GM12878 (cell line): ENCODE data around the gene OR10H4. TPM values are rescaled to one million over a fixed set of nuclear protein-coding genes. Genes with fewer than 3 reads are reported as not detected.

Experiments
- ATAC-seq: fragments of 200-7000 bp; cut with Tn5 transposase; 3 replicates; pipeline ENCODE4 v1.9.1; 2020; ENCODE audit warnings: mild to moderate bottlenecking, moderate library complexity
- BruUV-seq: library from RNA; stranded (reverse); fragments of 400-500 nt; replicated peaks from 2 replicates; lab custom pipeline; 2021; lab: Mats Ljungman, UMichigan
- CTCF ChIA-PET: fragments of 300-600 bp; sonication (Branson Sonifier 250); formaldehyde crosslinking; extraction: SDS; loops from one replicate; lab custom pipeline; 2021; ENCODE audit warnings: inconsistent platforms; lab: Yijun Ruan, JAX
- POLR2A ChIA-PET: fragments of 350-600 bp; formaldehyde crosslinking; extraction: SDS; loops from one replicate; lab custom pipeline; 2021; ENCODE audit warnings: inconsistent platforms; lab: Charles Lee
- RAD21 ChIA-PET: fragments of 300-600 bp; sonication (Branson Sonifier 250); formaldehyde crosslinking; loops from one replicate; lab custom pipeline; 2023; ENCODE audit warnings: antibody characterized with exemption; ENCODE audit not compliant: unreplicated experiment; lab: Charles Lee
- SMC1A ChIA-PET: fragments of 300-600 bp; sonication (Branson Sonifier 250); formaldehyde crosslinking; loops from one replicate; lab custom pipeline; 2023; ENCODE audit not compliant: unreplicated experiment, uncharacterized antibody; lab: Charles Lee
- DNase-seq: peaks from one replicate; pipeline ENCODE4 v3.0.0-alpha.2; 2011; ENCODE audit warnings: low read depth, low spot score
- FAIRE-seq: peaks from 3 replicates; lab custom pipeline; 2011; peaks lifted over from hg19 to GRCh38; lab: Jason Lieb, UNC
- H2AFZ ChIP-seq: 2 replicates; pipeline ENCODE4 v1.6.0; 2011; ENCODE audit warnings: low read depth, low read length, control low read depth; ENCODE audit not compliant: control insufficient read depth
- H3K27ac ChIP-seq: 2 replicates; pipeline ENCODE4 v1.5.1; 2011; ENCODE audit warnings: control low read depth; ENCODE audit not compliant: control insufficient read depth, insufficient read depth
- H3K27me3 ChIP-seq, 2 experiments: replicated peaks in 1 of 2; 2 replicates each; pipeline versions ENCODE4 v1.6.0 to v1.6.1; 2011; ENCODE audit warnings: low read length in 1 of 2; ENCODE audit not compliant: control insufficient read depth in 2 of 2, insufficient read depth in 2 of 2
- H3K36me3 ChIP-seq, 2 experiments: 2 replicates each; pipeline ENCODE4 v1.5.1; 2011; ENCODE audit warnings: low read length in 1 of 2; ENCODE audit not compliant: control insufficient read depth in 2 of 2, insufficient read depth in 2 of 2
- H3K4me1 ChIP-seq: 2 replicates; pipeline ENCODE4 v1.6.1; 2011; ENCODE audit warnings: mild to moderate bottlenecking, low read length, moderate library complexity, mixed read lengths; ENCODE audit not compliant: control insufficient read depth, insufficient read depth
- H3K4me2 ChIP-seq: 2 replicates; pipeline ENCODE4 v1.6.0; 2011; ENCODE audit warnings: control low read depth; ENCODE audit not compliant: control insufficient read depth, insufficient read depth
- H3K4me3 ChIP-seq: fragments of 200-600 bp; sonication (generic); 2 replicates; pipeline ENCODE4 v1.5.1; 2016
- H3K79me2 ChIP-seq: 2 replicates; pipeline ENCODE4 v1.6.0; 2011; ENCODE audit warnings: low read length; ENCODE audit not compliant: control insufficient read depth, insufficient read depth
- H3K9ac ChIP-seq: 2 replicates; pipeline ENCODE4 v1.8.0; 2011; ENCODE audit warnings: low read length, control low read depth, mixed read lengths; ENCODE audit not compliant: control insufficient read depth, insufficient read depth
- H3K9me3 ChIP-seq: replicated peaks from 3 replicates; pipeline ENCODE4 v1.5.1; 2011; ENCODE audit warnings: mild to moderate bottlenecking, low read length; ENCODE audit not compliant: control insufficient read depth, insufficient read depth
- H4K20me1 ChIP-seq: 2 replicates; pipeline ENCODE4 v1.6.0; 2011; ENCODE audit not compliant: control insufficient read depth, insufficient read depth
- BACH1 ChIP-seq: fragments of 450-650 bp; IDR thresholded peaks from 2 replicates; pipeline ENCODE4 v1.6.1; 2017; ENCODE audit warnings: mild to moderate bottlenecking, borderline replicate concordance
- DPF2 ChIP-seq: fragments of 450-650 bp; IDR thresholded peaks from 2 replicates; pipeline ENCODE4 v1.6.1; 2017; ENCODE audit warnings: mild to moderate bottlenecking
- EED ChIP-seq: sonication (generic); IDR thresholded peaks from 2 replicates; pipeline ENCODE4 v1.6.1; 2016; ENCODE audit warnings: antibody characterized with exemption, low read depth
- FOS ChIP-seq: IDR thresholded peaks from 3 replicates; pipeline ENCODE4 v1.6.1; 2011; ENCODE audit warnings: borderline replicate concordance; ENCODE audit not compliant: insufficient read length; ENCODE audit errors: extremely low read depth
- FOXK2 ChIP-seq: fragments of 450-650 bp; IDR thresholded peaks from 2 replicates; pipeline ENCODE4 v1.6.1; 2017; ENCODE audit warnings: mild to moderate bottlenecking, moderate library complexity
- IKZF1 ChIP-seq: fragments of 450-650 bp; conservative IDR thresholded peaks from 2 replicates; pipeline ENCODE4 v1.6.1; 2017; ENCODE audit warnings: antibody characterized with exemption, mild to moderate bottlenecking
- MEF2B ChIP-seq: fragments of 450-650 bp; IDR thresholded peaks from 2 replicates; pipeline ENCODE4 v1.6.1; 2018; ENCODE audit warnings: mild to moderate bottlenecking, moderate library complexity; ENCODE audit not compliant: partially characterized antibody, poor library complexity, severe bottlenecking
- RUNX3 ChIP-seq: IDR thresholded peaks from 2 replicates; pipeline ENCODE4 v1.6.1; 2012; ENCODE audit warnings: low read length, inconsistent platforms
- SIN3A ChIP-seq: IDR thresholded peaks from 2 replicates; pipeline ENCODE4 v1.6.1; 2012; ENCODE audit warnings: low read depth, low read length, improper control_type of control experiment
- SPI1 ChIP-seq: IDR thresholded peaks from 2 replicates; pipeline ENCODE4 v1.6.1; 2011; ENCODE audit warnings: low read depth, mild to moderate bottlenecking, low read length, moderate library complexity, borderline replicate concordance; ENCODE audit not compliant: insufficient read depth
- SREBF2 ChIP-seq: IDR thresholded peaks from 2 replicates; pipeline ENCODE4 v1.6.1; 2012; ENCODE audit warnings: mild to moderate bottlenecking, low read length
- STAT1 ChIP-seq: fragments of 450-650 bp; conservative IDR thresholded peaks from 2 replicates; pipeline ENCODE4 v1.6.1; 2014; ENCODE audit warnings: antibody characterized with exemption, mild to moderate bottlenecking
- WRNIP1 ChIP-seq: IDR thresholded peaks from 2 replicates; pipeline ENCODE4 v1.6.1; 2011; ENCODE audit warnings: low read depth, low read length, improper control_type of control experiment, borderline replicate concordance
- YY1 ChIP-seq: IDR thresholded peaks from 2 replicates; pipeline ENCODE4 v1.6.1; 2011; ENCODE audit warnings: low read depth, mild to moderate bottlenecking, low read length
- ZNF217 ChIP-seq: fragments of 450-650 bp; IDR thresholded peaks from 2 replicates; pipeline ENCODE4 v1.6.1; 2017; ENCODE audit warnings: antibody characterized with exemption, mild to moderate bottlenecking
- ZNF384 ChIP-seq: IDR thresholded peaks from 2 replicates; pipeline ENCODE4 v1.6.1; 2012; ENCODE audit warnings: low read depth, mild to moderate bottlenecking, low read length, improper control_type of control experiment, borderline replicate concordance
- ZNF687 ChIP-seq: fragments of 450-650 bp; IDR thresholded peaks from 2 replicates; pipeline ENCODE4 v1.6.1; 2017; ENCODE audit warnings: mild to moderate bottlenecking, moderate library complexity
- ZZZ3 ChIP-seq: IDR thresholded peaks from 2 replicates; pipeline ENCODE4 v1.6.1; 2011; ENCODE audit warnings: low read depth; ENCODE audit not compliant: control insufficient read depth, insufficient read length
- WGBS: methylation state at CpG from one replicate; pipeline ENCODE4 v1.1.6; 2016; ENCODE audit warnings: low lambda C conversion rate; ENCODE audit not compliant: insufficient replicate concordance, insufficient coverage; ENCODE audit errors: missing lambda C conversion rate; 5-methylcytosine and 5-hydroxymethylcytosine counted together
- in situ Hi-C: fragments of 300-500 bp; cut with MboI; formaldehyde crosslinking; loops from 9 replicates; pipeline ENCODE4 v1.14.3; 2018; ENCODE audit warnings: mixed read lengths
- intact Hi-C: fragments of 100-400 bp; cut with micrococcal nuclease; formaldehyde crosslinking; loops from one replicate; pipeline ENCODE4 v1.14.2; 2022; ENCODE audit not compliant: unreplicated experiment
- polyA plus RNA-seq, 11 experiments: library from polyadenylated mRNA; depleted of rRNA in 4 of 11; unstranded in 6 of 11; stranded (reverse) in 5 of 11; fragments of >200 nt; fragmentation: Nextera tagmentation in 4 of 11; fragmentation: Illumina TruSeq in 1 of 11; extraction: Ambion mirVana in 4 of 11; extraction: Trizol in 1 of 11; gene quantifications; 1 replicate in 1 of 11; 2 replicates in 10 of 11; pipeline versions ENCODE4 v1.2.1 to v1.2.3, GENCODE V29; 2011 to 2016; ENCODE audit warnings: inconsistent platforms in 2 of 11, missing spikeins in 2 of 11, low read depth in 1 of 11
- total RNA-seq, 4 experiments: library from RNA; depleted of rRNA in 3 of 4; stranded (reverse); fragments of >200 nt in 3 of 4; fragmentation: Illumina TruSeq in 1 of 4; extraction: Trizol in 1 of 4; gene quantifications; 2 replicates each; pipeline versions ENCODE4 v1.2.1 to v1.2.3, GENCODE V29; 2013 to 2021

The OR10H4 gene
- total and polyA plus RNA-seq, 10 of the 15 experiments (the other 5 are each of a cell fraction or from before 2014, with no cell fraction given), result not detected

DNA sequence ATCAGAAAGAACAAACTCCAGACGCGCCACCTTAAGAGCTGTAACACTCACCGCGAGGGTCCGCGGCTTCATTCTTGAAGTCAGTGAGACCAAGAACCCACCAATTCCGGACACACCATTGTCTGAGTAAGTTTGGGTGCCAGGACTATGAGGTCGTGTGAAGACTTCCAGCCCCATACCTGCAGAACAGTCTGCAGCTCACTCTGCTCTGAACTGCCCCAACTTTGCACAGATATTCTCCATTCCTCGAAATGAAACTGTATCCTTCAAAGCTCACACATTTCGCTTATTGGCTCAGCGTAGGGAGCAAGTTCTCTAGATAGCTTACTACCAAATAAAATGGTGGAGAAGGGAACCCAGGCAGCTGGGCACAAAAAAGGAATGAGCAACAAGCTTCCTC lies 48.3 kb upstream of the OR10H4 start:
- CTCF ChIA-PET, result no interaction called here
- 43% methylated on average over 11 of the region's 11 CpGs for WGBS
- no peaks in the 10 kb centered on the region for H3K9me3 ChIP-seq
- in situ Hi-C loops (no loop called here), intact Hi-C loops (no loop called here)
- no peak for DNase-seq
- no peak overlapping the region for H3K4me3 ChIP-seq
- no peak for FAIRE-seq
- ATAC-seq, result no peak
- RAD21 ChIA-PET, result no interaction called here
- H3K27me3 ChIP-seq, result peaks cover 0 to 3% of the 10 kb centered on the region in 2 experiments; a peak in 1 of 4 replicates
- H3K4me1 ChIP-seq, result no peaks in the 10 kb centered on the region
- BruUV-seq, result no TSS peak
- no peaks in the 10 kb centered on the region for H3K36me3 ChIP-seq
- no peak overlapping the region for H3K9ac ChIP-seq
- no peak overlapping the region for H2AFZ ChIP-seq
- H3K27ac ChIP-seq, result no peak overlapping the region
- no peak overlapping the region for H3K4me2 ChIP-seq
- no peaks in the 10 kb centered on the region for H3K79me2 ChIP-seq
- TF ChIP-seq BACH1 (no peak), ZNF217 (no peak), WRNIP1 (no peak)
- no peaks in the 10 kb centered on the region for H4K20me1 ChIP-seq
- SMC1A ChIA-PET, result no interaction called here
- POLR2A ChIA-PET, result no interaction called here

GRCh38 chr19:15902254-15902653 lies 46.6 kb upstream of the OR10H4 start:
- WGBS, result 54% methylated on average over 11 of the region's 11 CpGs
- intact Hi-C loops, result no loop called here
- no peaks in the 10 kb centered on the region for H4K20me1 ChIP-seq
- ATAC-seq (no peak), DNase-seq (no peak), FAIRE-seq (no peak)
- H3K79me2 ChIP-seq, result no peaks in the 10 kb centered on the region
- no peaks in the 10 kb centered on the region for H3K4me1 ChIP-seq
- no peaks in the 10 kb centered on the region for H3K36me3 ChIP-seq
- ChIA-PET CTCF (no interaction called here), RAD21 (no interaction called here), POLR2A (no interaction called here), SMC1A (no interaction called here)
- no peak overlapping the region for H3K4me2 ChIP-seq
- in situ Hi-C loops, result no loop called here
- H3K9me3 ChIP-seq, result no peaks in the 10 kb centered on the region
- no peak overlapping the region for H2AFZ ChIP-seq
- peaks cover 0 to 3% of the 10 kb centered on the region in 2 experiments; a peak in 1 of 4 replicates for H3K27me3 ChIP-seq
- no peak overlapping the region for H3K27ac ChIP-seq
- H3K4me3 ChIP-seq, result no peak overlapping the region
- H3K9ac ChIP-seq, result no peak overlapping the region
- BruUV-seq, result no TSS peak
- TF ChIP-seq MEF2B (no peak), IKZF1 (no peak), DPF2 (no peak), EED (no peak), STAT1 (no peak), ZNF687 (no peak), SREBF2 (no peak), SPI1 (no peak), ZNF384 (no peak), FOS (no peak), YY1 (no peak), RUNX3 (no peak), ZZZ3 (no peak), FOXK2 (no peak), SIN3A (no peak)
